ENCODE results near the gene ACTA2.

ACTA2 gene

GRCh38 chr10:88983206-88983605 lies 30.6 kb upstream of the ACTA2 start:
- H3K27ac ChIP-seq (ENCODE audit: low read depth, low read length) = no peak overlapping the region
- no peaks in the 10 kb centered on the region for H3K79me2 ChIP-seq (ENCODE audit: insufficient read depth, low read length)
- H3K27me3 ChIP-seq (ENCODE audit: low read length) = no peaks in the 10 kb centered on the region
- no peak overlapping the region for H3K4me3 ChIP-seq (ENCODE audit: insufficient read depth, low read length, poor library complexity, severe bottlenecking)
- peaks cover 6% of the 10 kb centered on the region; the same call in 1 of the 2 replicates for H3K9me3 ChIP-seq (ENCODE audit: insufficient read depth, low read length)
- H4K20me1 ChIP-seq (ENCODE audit: low read depth, low read length) = no peaks in the 10 kb centered on the region
- no peak overlapping the region for H3K9ac ChIP-seq (ENCODE audit: low read length)
- no peak for TF ChIP-seq CTCF (IDR thresholded peaks at IDR 0.05; ENCODE audit: insufficient read depth, low read length, poor library complexity, severe bottlenecking)
- TF ChIP-seq EZH2phosphoT487 (conservative IDR thresholded peaks at IDR 0.05; ENCODE audit: low read length) = no peak
- H3F3A ChIP-seq (ENCODE audit: insufficient read depth) = no peaks in the 10 kb centered on the region
- no peaks in the 10 kb centered on the region for H3K36me3 ChIP-seq (ENCODE audit: low read length)
- H2AFZ ChIP-seq (ENCODE audit: low read depth, low read length, severe bottlenecking) = no peak overlapping the region
- no peak overlapping the region for H3K4me2 ChIP-seq (ENCODE audit: low read depth, low read length, poor library complexity, severe bottlenecking)
- H3K9me2 ChIP-seq (replicated peaks; ENCODE audit: insufficient read depth, low read length) = no peaks in the 10 kb centered on the region

- Histone ChIP-seq H3K9me2 (replicated peaks; ENCODE audit: insufficient read depth, low read length) (no peaks in the 10 kb centered on the region), H4K20me1 (ENCODE audit: low read depth, low read length) (no peaks in the 10 kb centered on the region), H3K9me3 (ENCODE audit: insufficient read depth, low read length) (peaks cover 6% of the 10 kb centered on the region; the same call in 1 of the 2 replicates), H3K79me2 (ENCODE audit: insufficient read depth, low read length) (no peaks in the 10 kb centered on the region), H3K27ac (ENCODE audit: low read depth, low read length) (no peak overlapping the region), H3K27me3 (ENCODE audit: low read length) (no peaks in the 10 kb centered on the region), H3K4me2 (ENCODE audit: low read depth, low read length, poor library complexity, severe bottlenecking) (no peak overlapping the region), H3K36me3 (ENCODE audit: low read length) (no peaks in the 10 kb centered on the region), H3K9ac (ENCODE audit: low read length) (no peak overlapping the region), H2AFZ (ENCODE audit: low read depth, low read length, severe bottlenecking) (no peak overlapping the region), H3F3A (ENCODE audit: insufficient read depth) (no peaks in the 10 kb centered on the region), H3K4me3 (ENCODE audit: insufficient read depth, low read length, poor library complexity, severe bottlenecking) (no peak overlapping the region)
- TF ChIP-seq CTCF (IDR thresholded peaks at IDR 0.05; ENCODE audit: insufficient read depth, low read length, poor library complexity, severe bottlenecking) (no peak), EZH2phosphoT487 (conservative IDR thresholded peaks at IDR 0.05; ENCODE audit: low read length) (no peak)
These were observed 29.8 kb upstream of the ACTA2 start for GRCh38 chr10:88982366-88982765.

- Histone ChIP-seq H3K27ac (ENCODE audit: low read depth, low read length) (no peak overlapping the region), H4K20me1 (ENCODE audit: low read depth, low read length) (no peaks in the 10 kb centered on the region), H3K4me2 (ENCODE audit: low read depth, low read length, poor library complexity, severe bottlenecking) (no peak overlapping the region), H3K9me2 (replicated peaks; ENCODE audit: insufficient read depth, low read length) (no peaks in the 10 kb centered on the region), H3K36me3 (ENCODE audit: low read length) (no peaks in the 10 kb centered on the region), H3K9ac (ENCODE audit: low read length) (no peak overlapping the region), H3K79me2 (ENCODE audit: insufficient read depth, low read length) (no peaks in the 10 kb centered on the region), H3K27me3 (ENCODE audit: low read length) (no peaks in the 10 kb centered on the region), H3K9me3 (ENCODE audit: insufficient read depth, low read length) (peaks cover 3% of the 10 kb centered on the region; the same call in 1 of the 2 replicates), H3F3A (ENCODE audit: insufficient read depth) (no peaks in the 10 kb centered on the region), H3K4me3 (ENCODE audit: insufficient read depth, low read length, poor library complexity, severe bottlenecking) (no peak overlapping the region), H2AFZ (ENCODE audit: low read depth, low read length, severe bottlenecking) (no peak overlapping the region)
- no peak for TF ChIP-seq CTCF (IDR thresholded peaks at IDR 0.05; ENCODE audit: insufficient read depth, low read length, poor library complexity, severe bottlenecking)
- TF ChIP-seq EZH2phosphoT487 (conservative IDR thresholded peaks at IDR 0.05; ENCODE audit: low read length) = no peak
These were observed 28.9 kb upstream of the ACTA2 start for GRCh38 chr10:88981435-88981834.
